UCSD-AML1 (cell line): ENCODE data around the gene B3GALT5.
"Not testable (repeated sequence)": the region's sequence is repeated elsewhere in the genome, so short reads cannot be mapped to it uniquely, and the experiment has no call there.

Experiments used
- DNase-seq: peaks from one replicate; lab custom pipeline; 2025; ENCODE audit not compliant: unreplicated experiment; lab: John Stamatoyannopoulos, UW

B3GALT5 gene, protein sequence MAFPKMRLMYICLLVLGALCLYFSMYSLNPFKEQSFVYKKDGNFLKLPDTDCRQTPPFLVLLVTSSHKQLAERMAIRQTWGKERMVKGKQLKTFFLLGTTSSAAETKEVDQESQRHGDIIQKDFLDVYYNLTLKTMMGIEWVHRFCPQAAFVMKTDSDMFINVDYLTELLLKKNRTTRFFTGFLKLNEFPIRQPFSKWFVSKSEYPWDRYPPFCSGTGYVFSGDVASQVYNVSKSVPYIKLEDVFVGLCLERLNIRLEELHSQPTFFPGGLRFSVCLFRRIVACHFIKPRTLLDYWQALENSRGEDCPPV

DNA sequence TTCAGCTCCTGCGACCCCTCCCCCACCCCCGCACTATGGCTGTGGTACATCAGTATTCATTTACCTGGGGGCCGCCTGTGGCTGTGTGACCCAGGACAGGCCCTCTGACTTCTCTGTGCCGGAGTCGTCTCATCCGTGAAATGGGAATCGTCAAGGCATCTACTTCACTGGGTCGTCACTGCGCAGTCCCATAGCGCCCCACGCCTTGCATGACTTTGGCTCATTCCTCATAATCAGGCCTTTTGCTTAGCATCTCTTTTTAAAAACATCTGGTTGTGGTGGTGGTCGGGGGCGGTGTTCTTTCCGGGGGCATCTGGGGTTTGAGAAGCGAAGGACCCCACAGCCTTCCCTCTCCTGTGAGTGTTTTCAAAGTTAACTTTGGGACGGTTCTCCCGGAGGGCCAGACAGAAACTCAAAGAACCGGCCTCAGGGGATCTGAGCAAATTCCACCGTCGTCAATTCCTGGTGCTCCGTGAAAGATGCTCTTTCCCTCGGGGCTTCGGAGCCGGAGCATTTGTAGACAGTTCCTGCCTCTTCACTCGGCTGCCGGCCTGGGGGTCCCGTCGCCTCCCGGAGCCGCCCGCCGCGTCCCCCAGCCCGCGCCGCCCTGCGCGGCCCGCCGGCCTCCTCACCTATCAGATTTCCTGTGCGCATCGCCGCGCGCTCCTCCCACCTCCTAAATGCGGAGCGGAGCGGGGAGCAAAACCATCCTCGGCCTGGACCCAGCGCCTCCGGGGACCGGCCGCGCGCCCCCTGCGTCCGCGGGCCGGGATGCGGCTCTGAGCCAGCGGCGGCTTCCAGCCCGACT is at the start of gene B3GALT5:
Gene B3GALT5, plus strand, starts transcription at position 708 of the 808 bp plus-strand sequence. CDS start 47,620 bp downstream, outside the sequence.
- DNase-seq = no peak

DNA sequence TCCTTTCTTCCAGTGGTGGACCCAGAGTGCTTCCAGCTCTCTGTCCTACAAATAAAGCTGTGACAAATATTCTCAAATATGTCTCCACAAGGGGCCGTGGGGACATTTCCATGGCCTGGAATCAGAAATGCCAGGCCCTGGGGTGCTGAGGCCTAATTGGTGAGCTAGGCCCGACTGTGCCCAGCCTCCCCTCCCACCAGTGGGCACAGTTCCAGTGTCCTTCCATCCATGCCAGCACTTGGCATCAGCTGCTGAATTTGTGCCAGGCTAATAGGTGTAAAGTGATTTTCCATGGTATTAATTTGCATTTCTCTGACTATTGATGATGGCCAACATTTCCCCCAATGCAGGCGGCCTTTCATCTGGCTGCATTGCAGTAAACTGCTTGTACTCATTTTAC is 48.5 kb upstream of the B3GALT5 start:
- DNase-seq = no peak

DNA sequence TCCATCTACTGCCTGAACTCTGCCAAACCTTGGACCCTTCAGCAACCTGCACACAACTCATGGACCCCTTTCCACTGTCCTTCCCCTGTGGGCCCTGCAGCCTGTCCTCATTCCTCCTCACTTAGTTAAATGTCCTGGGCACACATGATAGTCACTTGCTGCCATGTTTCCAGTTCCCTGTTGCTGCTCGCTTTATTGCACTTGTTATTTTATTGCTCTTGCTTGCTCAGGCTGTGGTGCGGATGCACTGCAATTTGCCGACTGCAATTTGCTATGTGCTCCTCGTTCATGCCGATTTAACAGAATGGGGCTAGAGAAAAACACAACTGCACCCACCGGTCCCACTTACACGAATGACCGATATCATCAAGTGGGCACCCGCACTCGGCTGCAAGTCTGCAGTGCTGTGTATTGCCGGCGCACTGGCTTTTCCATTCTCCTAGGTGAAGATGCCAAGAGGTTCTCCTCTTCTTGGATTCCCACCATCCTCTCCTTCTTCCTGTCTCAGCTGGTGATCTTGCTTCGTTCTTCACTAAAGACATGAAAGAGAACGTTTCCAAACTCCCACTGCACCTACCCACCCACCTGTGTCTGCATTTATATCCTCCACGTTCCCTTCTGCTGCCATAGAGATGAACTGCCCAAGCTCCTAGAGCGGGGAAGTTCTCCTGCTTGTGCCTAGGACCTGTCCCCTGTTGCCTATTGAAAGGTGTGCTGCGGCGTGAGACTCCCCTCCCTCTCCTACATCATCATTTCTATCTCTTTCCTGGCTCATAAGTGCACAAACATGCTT is 45.4 kb upstream of the B3GALT5 start:
- DNase-seq = no peak

DNA sequence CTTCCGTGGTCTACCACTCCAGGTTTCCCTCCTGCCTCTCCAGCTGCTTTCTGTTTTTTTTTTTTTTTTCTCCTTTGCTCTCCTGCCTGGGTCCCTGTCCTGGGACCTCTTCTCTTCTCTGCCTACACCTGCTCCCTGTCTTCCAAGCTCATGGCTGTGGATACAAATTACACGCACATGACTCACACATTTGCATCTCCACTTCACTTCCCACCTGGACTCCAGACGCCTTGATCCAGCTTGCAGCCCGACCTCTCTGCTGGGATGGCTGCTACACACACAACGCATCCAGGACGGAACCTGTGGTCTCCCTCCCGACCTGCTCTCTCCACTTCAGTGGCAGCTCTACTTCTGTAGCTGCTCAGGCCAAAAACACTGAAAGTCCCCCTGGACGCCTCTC is 44.4 kb upstream of the B3GALT5 start:
- no peak for DNase-seq

DNA sequence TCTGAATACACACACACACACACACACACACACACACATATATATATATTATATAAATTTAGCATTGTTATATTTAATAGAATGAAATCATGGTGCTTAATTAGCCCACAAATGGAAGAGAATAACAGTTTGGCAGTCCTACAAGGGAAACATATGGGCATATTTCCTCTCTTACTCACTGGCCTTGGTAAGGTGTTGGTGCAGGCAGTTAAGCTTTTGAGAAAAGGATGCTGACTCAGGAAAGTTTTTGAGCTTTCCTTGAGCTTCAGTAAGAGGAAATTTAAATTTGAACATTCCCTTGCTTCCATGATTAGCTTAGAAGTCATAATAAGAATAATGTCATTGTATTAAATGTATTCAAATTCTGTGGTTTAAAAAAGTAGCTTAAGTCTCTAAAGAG is 37.0 kb upstream of the B3GALT5 start:
- DNase-seq = no peak

DNA sequence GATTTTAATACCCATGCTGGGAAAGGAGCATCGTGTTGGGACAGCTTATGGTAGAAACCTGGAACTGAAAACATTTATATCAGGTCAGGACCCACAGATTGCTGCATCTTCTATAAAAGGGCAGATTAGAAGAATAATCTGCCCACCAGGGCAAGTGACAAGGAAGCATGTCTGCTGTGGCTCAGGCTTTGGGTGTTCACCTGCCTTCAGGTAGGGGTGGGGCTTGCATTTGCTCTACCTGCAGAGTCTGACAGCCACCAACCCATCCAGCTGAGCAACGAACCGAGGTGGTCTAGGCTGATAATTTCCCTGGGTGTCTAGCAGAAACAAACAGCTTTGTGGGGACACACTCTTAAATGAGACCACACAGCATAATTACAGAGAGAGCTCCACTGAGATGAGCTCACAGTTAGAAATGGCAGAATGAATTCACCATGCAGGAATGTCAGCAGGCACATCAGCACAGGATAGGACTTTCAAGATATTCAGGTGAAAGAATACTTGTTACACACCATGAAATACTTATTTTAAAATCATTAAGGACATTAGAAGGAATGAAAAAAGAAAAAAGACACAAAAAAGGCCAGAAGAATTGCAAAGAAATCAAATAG is 36.1 kb upstream of the B3GALT5 start:
- DNase-seq = no peak

DNA sequence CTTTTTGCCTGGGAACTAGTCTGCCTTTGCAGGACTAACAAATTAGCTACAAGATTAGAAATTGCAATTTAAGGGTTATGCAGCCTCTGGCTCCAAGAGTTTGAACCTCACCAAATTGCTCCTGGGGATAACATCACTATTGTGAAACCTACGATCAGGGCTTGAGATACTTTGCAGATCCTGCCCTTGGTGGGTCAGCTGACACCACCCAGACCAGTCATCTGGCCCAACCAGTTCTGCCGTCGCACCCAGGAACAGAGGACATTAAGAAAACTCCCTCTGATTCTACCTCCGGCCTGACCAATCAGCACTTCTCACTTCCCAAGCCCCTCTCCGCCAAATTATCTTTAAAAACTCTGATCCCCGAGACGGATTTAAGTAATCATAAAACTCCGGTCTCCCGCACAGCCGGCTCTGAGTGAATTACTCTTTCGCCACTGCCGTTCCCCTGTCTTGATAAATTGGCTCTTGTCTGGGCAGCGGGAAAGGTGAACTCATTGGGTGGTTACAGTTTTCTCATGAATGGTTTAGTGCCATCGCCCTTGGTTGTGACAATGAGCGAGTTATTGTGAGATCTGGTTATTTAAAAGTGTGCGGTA is 32.9 kb upstream of the B3GALT5 start:
- no peak for DNase-seq

DNA sequence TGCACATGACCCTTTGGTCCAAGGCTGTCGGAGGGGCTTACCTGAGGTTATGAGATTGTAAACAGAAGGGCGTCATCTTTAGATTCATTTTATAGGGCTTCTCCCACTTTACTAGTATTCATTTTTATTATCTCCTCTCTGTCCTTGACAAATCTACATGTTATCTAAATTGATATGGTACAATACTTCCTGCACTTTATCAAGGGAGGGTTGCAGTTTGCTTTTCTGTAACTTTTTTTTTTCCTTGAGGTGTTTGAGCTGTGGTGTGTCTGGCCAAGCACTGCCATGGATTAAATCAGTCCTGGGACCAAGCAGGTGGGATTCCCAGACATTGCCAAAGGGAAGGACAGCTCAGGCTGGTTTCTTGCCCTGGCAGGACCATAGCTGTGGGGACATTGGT is 32.0 kb upstream of the B3GALT5 start:
- DNase-seq = no peak

DNA sequence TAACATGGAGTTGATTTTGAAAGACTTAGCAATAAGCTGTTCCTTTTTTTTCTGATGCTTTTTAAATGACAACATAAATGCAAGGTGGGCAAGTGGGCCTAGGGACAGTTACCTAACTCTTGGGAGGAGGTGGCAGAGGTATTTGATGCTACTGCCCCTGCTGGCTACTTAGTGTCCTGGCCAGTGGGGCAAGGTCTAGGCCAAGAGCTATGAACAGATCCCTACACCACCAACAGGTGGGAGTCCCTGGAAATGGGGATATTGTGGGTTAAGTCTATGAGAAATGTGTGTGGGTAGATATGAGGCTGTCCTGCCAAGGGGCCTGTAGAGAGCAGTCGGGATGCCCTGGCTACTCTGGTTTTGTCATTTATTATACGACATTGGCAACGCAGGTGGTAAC is 31.3 kb upstream of the B3GALT5 start:
- DNase-seq = no peak

DNA sequence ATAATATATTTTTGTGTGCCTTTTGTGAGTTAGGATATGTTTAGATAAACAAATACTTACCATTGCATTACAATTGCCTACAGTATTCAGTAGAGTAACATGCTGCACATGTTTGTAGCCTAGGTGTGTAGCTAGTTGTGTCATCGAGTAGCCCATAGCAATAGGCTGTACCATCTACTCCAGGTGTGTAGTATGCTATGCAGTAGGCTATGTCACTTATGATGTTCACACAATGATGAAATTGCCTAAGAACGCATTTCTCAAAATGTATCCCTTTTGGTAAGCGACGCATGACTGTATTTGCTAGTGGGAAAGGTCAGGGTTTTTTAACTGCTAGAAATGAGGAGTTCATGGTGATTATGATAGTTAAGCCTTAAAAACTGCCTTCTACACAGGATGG is 30.0 kb upstream of the B3GALT5 start:
- no peak for DNase-seq

DNA sequence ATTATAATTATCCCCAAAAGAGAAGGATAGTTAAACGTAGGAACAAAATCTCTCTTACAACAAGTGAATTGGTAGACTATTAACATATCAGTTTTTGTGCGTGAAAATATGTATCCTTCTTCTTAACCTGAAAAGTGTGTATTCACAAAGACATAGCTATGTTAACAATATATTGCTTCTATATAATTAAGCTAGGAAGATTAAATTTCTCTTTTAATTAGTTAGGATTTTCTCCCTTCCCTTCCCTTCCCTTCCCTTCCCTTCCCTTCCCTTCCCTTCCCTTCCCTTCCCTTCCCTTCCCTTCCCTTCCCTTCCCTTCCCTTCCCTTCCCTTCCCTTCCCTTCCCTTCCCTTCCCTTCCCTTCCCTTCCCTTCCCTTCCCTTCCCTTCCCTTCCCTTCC is 29.2 kb upstream of the B3GALT5 start:
- not testable (repeated sequence) for DNase-seq

DNA sequence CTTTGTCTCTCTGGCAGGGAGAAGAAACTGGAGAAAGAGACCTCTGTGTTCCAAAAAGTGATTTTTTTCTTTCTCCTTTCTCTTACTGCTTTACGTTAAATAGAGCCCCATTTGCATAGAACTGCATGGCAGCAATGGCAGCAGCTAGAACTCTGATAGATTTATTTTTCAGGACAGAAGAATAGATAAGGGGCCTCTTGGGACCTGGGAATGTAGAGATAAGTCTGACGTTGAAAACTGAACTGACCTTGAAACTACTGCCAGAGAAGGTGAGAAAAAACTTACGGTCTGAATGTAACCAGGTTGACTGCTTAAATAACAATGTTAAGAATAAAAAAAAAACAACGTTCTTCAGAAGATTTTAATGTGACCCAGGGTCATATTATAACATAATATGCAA is 25.4 kb upstream of the B3GALT5 start:
- no peak for DNase-seq

DNA sequence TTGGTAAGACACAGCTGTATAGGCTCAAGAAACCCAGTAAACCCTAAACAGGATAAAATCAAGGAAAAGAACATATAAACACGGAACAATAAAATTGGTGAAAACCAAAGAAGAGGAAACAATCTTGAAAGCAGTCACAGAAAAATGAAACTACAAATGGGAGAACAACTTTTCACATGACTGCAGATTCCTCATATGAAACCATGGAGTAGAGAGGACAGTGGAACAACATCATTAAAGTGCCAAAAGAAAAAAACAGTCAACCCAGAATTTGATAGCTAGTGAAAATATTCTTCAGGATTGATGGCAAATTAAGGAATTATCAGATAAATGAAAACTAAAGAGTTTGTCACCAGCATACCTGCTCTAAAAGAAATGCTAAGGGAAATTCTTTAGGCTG is 23.9 kb upstream of the B3GALT5 start:
- no peak for DNase-seq

DNA sequence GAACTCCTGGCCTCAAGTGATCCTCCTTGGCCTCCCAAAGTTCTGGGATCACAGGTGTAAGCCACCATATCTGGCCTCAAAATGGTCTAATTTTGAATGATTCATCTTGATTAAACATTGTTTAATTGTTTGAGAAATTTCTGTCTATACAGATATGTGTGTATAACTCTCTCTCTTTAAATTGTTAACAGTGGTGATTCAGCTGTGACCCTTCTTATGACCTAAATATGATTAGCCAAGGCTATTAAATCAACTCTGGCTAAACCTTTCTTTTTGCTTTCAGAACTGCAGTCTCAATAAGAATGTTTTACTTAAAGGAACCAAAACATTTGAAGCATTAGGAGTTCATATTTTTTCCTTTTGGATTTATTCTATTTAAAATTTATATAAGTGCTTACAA is 19.2 kb upstream of the B3GALT5 start:
- DNase-seq = no peak

DNA sequence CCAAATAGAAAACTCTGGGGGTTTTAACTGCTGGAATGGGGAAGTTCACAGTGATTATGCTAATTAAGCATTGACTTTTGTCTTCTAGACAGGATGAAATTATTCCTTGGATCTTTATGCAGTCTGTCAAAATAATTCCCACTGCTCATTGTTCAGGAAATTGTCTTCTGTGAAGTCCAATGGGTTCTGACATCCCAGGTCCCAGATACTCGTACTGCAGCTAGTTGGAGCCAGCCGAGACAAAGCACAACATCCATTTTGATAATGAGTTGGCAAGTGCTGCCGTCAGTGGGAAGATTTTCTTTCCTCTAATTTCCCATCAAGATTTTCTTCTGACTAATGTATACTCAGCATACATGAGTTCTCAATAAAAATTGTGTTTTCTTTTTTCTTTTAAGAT is 17.3 kb upstream of the B3GALT5 start:
- no peak for DNase-seq

DNA sequence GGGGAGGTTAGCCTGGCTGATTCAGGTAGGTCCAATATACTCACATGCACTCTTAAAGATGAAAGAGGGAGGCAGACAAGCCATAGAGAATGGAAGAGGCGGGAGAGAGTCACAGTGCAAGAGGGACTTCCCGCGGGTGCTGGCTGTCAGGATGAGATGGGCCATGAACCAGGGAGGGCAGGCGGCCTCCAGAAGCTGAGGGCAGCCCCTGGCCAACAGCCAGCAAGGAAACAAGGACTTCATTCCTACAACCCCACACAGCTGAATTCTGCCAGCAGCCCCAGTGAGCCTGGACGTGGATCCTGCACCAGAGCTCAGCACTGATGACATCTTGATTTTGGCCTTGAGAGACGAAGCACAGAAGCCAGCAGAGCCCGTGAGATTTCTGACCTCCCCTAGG is 15.1 kb upstream of the B3GALT5 start:
- DNase-seq = no peak

DNA sequence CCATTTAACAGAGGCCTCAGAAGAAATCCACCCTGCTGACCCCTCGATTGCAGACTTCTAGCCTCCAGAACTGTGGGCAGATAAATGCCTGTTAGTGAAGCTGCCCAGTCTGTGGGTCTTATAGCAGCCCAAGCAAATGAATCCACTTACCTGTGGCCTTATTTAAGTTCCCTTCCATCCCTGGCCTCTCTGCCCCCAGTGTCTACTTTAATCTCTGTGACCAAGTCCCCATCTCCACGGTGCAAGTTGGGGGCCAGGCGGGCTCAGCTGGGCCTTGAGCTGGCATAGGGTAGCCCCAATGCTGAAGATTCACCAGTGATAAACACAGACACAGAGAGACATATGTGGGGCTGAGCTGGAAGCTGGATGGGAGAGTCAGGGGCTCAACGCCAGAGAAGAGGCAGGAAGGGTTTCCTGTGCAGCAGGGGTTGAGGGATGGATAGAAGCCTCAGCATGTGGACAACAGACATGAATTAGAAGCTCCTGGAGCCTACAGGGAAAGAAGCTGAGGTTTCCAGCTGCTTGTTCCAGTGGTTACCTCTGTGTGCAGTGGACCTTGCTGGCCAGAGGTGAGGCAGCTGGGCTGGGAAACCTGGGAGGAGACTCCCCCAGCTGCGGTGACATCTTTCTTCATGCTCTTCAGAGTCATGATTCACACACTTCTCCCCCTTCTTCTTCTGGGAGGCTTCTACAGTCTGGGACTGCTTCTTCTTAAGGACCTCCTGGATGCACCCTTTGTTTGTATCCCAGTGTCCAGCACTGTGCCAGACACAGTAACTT is 13.4 kb upstream of the B3GALT5 start:
- no peak for DNase-seq

DNA sequence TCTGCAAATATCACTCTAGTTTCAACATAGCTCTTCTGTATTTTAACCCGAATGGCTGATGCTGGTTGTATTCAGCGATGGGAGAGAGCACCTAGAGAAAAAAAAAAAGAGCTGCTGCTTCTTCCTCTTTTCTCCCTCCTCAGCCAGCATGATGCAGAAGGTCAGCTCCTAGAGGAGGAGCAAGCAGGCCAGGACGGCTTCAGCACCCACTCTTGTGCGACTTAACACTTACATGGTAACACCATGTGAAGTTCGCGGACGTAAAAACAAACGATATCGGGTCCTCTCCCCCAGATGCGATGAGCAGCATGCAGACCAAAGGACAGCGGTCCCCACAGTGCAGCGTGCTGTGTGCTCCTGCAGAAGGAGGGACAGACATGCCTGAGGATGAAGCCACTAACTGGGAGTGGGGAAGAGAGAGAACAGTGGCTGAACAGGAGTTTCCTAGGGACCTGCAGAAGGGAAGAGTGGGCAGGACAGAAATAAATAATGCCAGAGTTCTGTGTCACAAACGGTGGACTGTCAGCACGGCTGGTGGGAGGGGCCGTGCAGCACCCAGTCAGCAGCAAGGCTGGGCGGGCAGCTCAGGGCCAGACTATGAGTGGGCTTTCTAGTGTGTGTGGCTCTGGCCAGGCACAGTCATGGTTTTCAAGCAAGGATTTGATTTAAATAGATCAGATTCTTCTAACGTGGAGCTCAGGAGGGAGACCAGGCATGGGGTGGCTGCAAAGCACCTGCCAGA is 11.4 kb upstream of the B3GALT5 start:
- no peak for DNase-seq

DNA sequence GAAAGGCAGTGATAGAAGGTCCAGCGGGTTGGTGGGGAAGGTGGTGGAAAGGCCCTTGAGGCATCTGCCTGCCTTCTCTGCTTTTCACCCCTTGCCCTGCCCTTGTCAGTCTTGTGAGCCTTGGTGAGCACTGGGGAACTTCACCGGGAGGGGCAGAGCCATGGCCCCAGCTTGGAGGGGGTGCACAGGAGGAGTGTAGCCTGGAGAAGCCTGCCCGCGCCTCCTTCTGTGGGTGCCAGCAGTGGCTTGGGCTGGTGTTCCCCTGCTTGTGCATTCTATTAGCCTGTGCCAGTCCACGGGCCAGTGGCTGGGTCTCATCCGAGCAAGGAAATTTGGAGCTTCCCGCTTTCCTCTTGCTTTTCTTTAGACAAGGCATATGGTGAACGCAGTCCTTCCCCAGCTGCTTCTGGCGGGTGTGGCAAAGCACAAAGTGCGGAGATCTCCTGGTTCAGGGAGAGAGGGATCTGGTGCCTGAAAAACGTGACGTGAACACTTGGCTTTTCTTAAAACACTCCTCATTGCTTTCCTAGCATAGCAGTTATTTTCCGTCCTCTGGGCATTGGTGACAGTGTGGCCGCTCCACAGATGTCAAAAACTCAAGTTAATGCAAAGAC is 10.6 kb upstream of the B3GALT5 start:
- no peak for DNase-seq
